OCI-LY3 (cell line): ENCODE data around the gene STAU1.

Source experiments
- CTCF ChIP-seq: fragments of 200-600, 300-600 bp; sonication (generic); IDR thresholded peaks from 2 replicates; pipeline ENCODE4 v1.5.1; 2014; ENCODE audit warnings: antibody characterized with exemption, low read length, low read depth
- EZH2phosphoT487 ChIP-seq: fragments of 200-600 bp; shearing (Covaris generic); IDR thresholded peaks from 2 replicates; pipeline ENCODE4 v1.6.1; 2018; ENCODE audit warnings: antibody characterized with exemption, mixed run types, low read depth

GRCh38 chr20:49100972-49101371 lies 87.2 kb downstream of the STAU1 start:
- no peak for TF ChIP-seq EZH2phosphoT487
- TF ChIP-seq CTCF: no peak
